HG03354 (cell line): ENCODE data around the gene RAP1GAP2.
"Not testable (repeated sequence)": the region's sequence is repeated elsewhere in the genome, so short reads cannot be mapped to it uniquely, and the experiment has no call there.

Experiments used
- ATAC-seq: cut with Tn5 transposase; IDR thresholded peaks from one replicate; pipeline ENCODE4 v1.9.1; 2021; ENCODE audit warnings: mild to moderate bottlenecking; ENCODE audit not compliant: unreplicated experiment, poor library complexity, severe bottlenecking

RAP1GAP2 gene

GRCh38 chr17:3048727-3049471 is 252.7 kb downstream of the RAP1GAP2 start:
- peak; percentile 99 for ATAC-seq

- no peak for ATAC-seq
Measured at GRCh38 chr17:3049705-3050295, 253.6 kb downstream of the RAP1GAP2 start.

DNA sequence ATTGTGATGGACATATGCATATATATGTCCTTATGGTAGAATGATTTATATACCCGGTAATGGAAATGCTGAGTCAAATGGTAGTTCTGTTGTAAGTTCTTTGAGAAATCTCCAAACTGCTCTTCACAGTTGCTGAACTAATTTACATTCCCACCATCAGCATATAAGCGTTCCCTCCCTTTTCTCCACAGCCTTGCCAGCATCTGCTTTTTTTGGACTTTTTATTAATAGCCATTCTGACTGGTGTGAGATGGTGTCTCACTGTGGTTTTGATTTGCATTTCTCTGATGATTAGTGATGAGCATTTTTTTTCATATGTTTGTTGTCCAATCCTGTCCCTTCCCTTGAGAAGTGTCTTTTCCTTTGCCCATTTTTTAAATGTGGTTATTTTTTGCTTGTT is 258.6 kb downstream of the RAP1GAP2 start:
- ATAC-seq: not testable (repeated sequence)

- ATAC-seq: not testable (repeated sequence)
Measured at GRCh38 chr17:3062824-3063377, 266.7 kb downstream of the RAP1GAP2 start.

DNA sequence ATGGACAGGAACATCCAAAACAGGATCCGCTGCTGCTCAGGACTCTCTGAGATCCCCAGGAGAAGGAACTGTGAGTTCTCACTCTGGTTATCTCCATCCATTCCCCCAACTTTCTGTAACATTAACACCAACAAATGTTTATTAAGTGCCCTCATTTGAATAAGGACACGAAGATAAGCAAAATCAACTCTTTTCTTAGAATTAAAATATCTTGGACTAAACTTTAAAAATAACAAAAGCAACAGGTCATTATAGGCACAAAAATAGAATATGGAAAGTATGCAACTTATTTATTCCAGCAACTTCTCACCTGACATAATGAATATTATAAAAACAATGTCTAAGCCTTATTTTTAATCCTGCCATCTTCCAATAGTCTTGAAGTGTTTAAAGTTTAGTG is 267.3 kb downstream of the RAP1GAP2 start, which contains the start of gene OR1D5:
Gene OR1D5 (minus strand): TSS at position 101 of the 400 bp plus-strand sequence. CDS start 0 bp downstream, at position 101.
- ATAC-seq: not testable (repeated sequence)

DNA sequence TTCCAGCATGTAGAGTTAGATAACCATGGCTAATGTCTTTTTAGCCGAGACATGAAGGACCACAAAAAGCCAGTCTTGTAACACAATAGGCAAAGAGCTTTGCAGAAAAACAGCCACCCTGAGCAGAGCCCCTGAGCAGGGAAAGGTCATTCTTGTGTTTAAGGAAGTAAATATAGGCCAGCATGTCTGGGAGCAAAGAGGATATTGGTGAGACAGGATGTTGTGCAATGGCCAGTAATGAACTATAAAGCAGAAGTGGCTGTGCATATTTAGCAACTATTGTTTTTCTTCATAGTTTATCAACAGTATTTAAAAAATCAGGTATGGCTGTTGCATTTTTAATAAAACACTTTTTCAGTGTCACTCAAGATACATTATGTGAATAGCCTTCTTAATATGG is 269.0 kb downstream of the RAP1GAP2 start:
- not testable (repeated sequence) for ATAC-seq

DNA sequence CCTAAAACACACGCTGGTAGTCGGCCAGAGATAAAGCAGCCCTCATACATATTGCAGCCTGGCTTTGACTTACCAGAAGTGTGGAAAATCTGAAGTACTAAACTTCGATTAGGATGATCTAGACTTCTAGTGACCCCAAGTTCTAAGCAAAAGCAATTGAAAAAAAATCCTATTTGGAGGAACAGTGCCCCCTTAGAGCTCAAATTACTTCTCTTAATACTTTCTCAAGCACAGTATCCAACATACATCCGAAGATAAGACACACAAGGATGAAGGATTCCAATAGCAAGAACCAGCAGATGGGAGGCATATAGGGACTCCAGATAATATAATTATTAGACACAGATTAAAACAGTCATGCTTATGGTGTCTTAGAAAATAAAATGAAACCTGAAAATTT is 277.6 kb downstream of the RAP1GAP2 start:
- not testable (repeated sequence) for ATAC-seq
